Measurements from ENCODE around the gene WSCD1.

DNA sequence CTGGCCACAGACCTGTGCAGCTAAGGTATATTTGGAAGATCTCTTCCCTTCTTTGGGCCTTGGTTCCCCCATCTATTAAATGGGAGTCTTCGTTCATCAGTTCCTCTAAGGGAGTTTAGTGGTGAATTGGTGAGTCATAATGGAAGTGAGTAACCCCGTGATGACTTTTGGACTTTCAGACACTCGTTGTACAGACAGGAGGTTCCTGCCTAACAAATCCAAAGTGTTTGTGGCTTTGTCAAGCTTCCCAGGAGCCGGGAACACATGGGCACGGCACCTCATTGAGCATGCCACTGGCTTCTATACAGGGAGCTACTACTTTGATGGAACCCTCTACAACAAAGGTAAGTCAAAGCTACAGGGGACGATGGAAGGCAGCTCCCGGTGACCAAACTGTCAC is 40.4 kb downstream of the WSCD1 start:
- TF ChIP-seq, protein P1, sequence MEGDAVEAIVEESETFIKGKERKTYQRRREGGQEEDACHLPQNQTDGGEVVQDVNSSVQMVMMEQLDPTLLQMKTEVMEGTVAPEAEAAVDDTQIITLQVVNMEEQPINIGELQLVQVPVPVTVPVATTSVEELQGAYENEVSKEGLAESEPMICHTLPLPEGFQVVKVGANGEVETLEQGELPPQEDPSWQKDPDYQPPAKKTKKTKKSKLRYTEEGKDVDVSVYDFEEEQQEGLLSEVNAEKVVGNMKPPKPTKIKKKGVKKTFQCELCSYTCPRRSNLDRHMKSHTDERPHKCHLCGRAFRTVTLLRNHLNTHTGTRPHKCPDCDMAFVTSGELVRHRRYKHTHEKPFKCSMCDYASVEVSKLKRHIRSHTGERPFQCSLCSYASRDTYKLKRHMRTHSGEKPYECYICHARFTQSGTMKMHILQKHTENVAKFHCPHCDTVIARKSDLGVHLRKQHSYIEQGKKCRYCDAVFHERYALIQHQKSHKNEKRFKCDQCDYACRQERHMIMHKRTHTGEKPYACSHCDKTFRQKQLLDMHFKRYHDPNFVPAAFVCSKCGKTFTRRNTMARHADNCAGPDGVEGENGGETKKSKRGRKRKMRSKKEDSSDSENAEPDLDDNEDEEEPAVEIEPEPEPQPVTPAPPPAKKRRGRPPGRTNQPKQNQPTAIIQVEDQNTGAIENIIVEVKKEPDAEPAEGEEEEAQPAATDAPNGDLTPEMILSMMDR (conservative IDR thresholded peaks at IDR 0.05; ENCODE audit: low read depth, low read length): no peak
- TF ChIP-seq POLR2A (IDR thresholded peaks at IDR 0.05; ENCODE audit: low read depth, low read length) (no peak), CEBPB (IDR thresholded peaks at IDR 0.05; ENCODE audit: low read depth, low read length) (no peak), NFE2L2 (IDR thresholded peaks at IDR 0.05; ENCODE audit: low read depth, low read length) (no peak), USF2 (IDR thresholded peaks at IDR 0.05; ENCODE audit: low read depth, low read length) (no peak), BHLHE40 (IDR thresholded peaks at IDR 0.05; ENCODE audit: low read depth, low read length) (no peak), RCOR1 (IDR thresholded peaks at IDR 0.05; ENCODE audit: insufficient replicate concordance, low read length) (no peak), MXI1 (IDR thresholded peaks at IDR 0.05; ENCODE audit: borderline replicate concordance, low read depth, low read length) (no peak), RAD21 (IDR thresholded peaks at IDR 0.05; ENCODE audit: low read length) (no peak), FOS (IDR thresholded peaks at IDR 0.05; ENCODE audit: low read depth, low read length) (no peak)
- TF ChIP-seq, protein P2, sequence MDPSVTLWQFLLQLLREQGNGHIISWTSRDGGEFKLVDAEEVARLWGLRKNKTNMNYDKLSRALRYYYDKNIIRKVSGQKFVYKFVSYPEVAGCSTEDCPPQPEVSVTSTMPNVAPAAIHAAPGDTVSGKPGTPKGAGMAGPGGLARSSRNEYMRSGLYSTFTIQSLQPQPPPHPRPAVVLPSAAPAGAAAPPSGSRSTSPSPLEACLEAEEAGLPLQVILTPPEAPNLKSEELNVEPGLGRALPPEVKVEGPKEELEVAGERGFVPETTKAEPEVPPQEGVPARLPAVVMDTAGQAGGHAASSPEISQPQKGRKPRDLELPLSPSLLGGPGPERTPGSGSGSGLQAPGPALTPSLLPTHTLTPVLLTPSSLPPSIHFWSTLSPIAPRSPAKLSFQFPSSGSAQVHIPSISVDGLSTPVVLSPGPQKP (IDR thresholded peaks at IDR 0.05; ENCODE audit: borderline replicate concordance, low read depth, low read length): no peak

Measured in IMR-90 (cell line).